Left colon (tissue), 2 donors: ENCODE data around the gene UBE2R2. TPM values are rescaled to one million over a fixed set of nuclear protein-coding genes. Genes with fewer than 3 reads are reported as not detected.
"Not testable (repeated sequence)": the region's sequence is repeated elsewhere in the genome, so short reads cannot be mapped to it uniquely, and the experiment has no call there.

Experiments used
- ATAC-seq: fragments of 200-7000 bp; cut with Tn5 transposase; one replicate; pipeline ENCODE4 v1.9.1; 2020; ENCODE audit warnings: mild to moderate bottlenecking, moderate library complexity
- DNase-seq, 2 donors: peaks; one replicate each; pipeline ENCODE4 v3.0.0-alpha.2; 2020
- intact Hi-C, 2 donors: fragments of 100-400 bp; cut with DNase I in 1 of 2; cut with micrococcal nuclease in 1 of 2; formaldehyde crosslinking; loops; one replicate each; pipeline versions ENCODE4 v1.11.2 to v1.14.0; 2022; cut with DNase I, micrococcal nuclease
- long read RNA-seq: library from polyadenylated mRNA; unstranded; transcript quantifications from one replicate; pipeline ENCODE4 v2.0.0, GENCODE V29; 2021
- total RNA-seq, 2 donors: library from RNA; stranded (reverse); fragmentation: NEBNext Ultra II Directional; extraction: Animal tissue kit (Norgen Biotek cat#: 25700); gene quantifications; one replicate each; pipeline ENCODE4 v1.2.1, GENCODE V29; 2021
- donor health status: DM: no; HTN: no; CAD: no.
- donor health status: DM: yes; HTN: yes; CAD: no.

UBE2R2 gene, protein sequence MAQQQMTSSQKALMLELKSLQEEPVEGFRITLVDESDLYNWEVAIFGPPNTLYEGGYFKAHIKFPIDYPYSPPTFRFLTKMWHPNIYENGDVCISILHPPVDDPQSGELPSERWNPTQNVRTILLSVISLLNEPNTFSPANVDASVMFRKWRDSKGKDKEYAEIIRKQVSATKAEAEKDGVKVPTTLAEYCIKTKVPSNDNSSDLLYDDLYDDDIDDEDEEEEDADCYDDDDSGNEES
- total RNA-seq = 10 to 100 TPM; 34.1 to 40.8 TPM
- long read RNA-seq, full-length matches to known transcripts = 70 of 92 reads
- long read RNA-seq, partial matches to known transcripts = 4 of 92 reads
- long read RNA-seq, other reads (novel, unspliced or antisense) = 18 of 92 reads

GRCh38 chr9:33816327-33817252 is at the start of gene UBE2R2:
Gene UBE2R2, plus strand, starts transcription at chr9:33817160. Its CDS starts 598 bp downstream, at chr9:33817758.
- intact Hi-C loops = no loop called here
- ATAC-seq (peak; percentile 82), DNase-seq (peak; percentile 92 to 94)

GRCh38 chr9:33770156-33770880 is 46.6 kb upstream of the UBE2R2 start:
- DNase-seq, intact Hi-C loops: not testable (repeated sequence)
- peak; percentile 62 for ATAC-seq

DNA sequence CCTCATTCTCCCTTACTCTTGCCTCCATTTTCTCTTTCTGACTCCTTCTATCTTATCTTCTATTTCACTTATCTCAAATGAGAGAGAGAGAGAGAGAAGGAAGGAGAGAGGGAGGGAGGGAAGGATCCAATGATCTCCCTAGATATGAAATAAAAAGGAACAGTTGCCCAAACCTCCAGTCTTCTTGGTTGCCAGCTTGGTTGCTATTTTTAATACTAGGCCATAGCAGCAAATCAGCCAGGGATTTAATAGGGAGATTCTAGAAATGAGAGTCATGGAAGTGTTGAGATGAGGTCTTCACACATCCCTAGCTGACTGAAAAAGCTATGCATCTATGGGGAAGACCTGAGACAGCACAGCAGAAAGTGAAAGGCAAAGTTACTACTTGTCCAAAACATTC is 43.8 kb upstream of the UBE2R2 start:
- DNase-seq, ATAC-seq, intact Hi-C loops: not testable (repeated sequence)

GRCh38 chr9:33774074-33774659 is 42.8 kb upstream of the UBE2R2 start:
- ATAC-seq = peak; percentile 62
- DNase-seq, intact Hi-C loops: not testable (repeated sequence)

- DNase-seq = no peak
- intact Hi-C loops = no loop called here
- no peak for ATAC-seq
These were observed 40.4 kb upstream of the UBE2R2 start for GRCh38 chr9:33776578-33776977.

GRCh38 chr9:33778700-33779351 is 38.1 kb upstream of the UBE2R2 start:
- ATAC-seq (peak; percentile 73), DNase-seq (peak in 1 of 2 donors; percentile 32)
- intact Hi-C loops = no loop called here

GRCh38 chr9:33780276-33780675 is 36.7 kb upstream of the UBE2R2 start:
- no peak for ATAC-seq
- intact Hi-C loops = no loop called here
- no peak for DNase-seq

DNA sequence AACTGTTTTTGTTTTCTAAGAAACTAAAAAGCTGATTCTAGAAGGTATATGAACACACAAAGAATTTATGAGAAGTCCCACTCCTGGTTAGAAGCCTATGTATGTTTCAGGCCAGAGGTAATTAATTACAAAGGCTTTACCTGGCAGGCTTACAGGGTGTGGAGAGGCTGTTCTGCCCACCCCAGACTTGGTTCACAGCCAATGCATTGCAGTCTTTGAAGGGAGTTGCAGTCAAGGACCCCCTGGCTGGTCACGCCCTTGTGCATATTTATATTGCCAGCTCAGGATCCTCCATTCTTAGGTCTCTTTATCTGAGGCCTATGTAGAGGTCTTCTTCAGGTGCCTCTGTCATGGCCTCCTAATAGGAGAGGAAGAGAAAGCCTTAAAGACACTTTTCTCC is 35.2 kb upstream of the UBE2R2 start:
- DNase-seq (no peak), ATAC-seq (no peak)
- intact Hi-C loops = no loop called here

DNA sequence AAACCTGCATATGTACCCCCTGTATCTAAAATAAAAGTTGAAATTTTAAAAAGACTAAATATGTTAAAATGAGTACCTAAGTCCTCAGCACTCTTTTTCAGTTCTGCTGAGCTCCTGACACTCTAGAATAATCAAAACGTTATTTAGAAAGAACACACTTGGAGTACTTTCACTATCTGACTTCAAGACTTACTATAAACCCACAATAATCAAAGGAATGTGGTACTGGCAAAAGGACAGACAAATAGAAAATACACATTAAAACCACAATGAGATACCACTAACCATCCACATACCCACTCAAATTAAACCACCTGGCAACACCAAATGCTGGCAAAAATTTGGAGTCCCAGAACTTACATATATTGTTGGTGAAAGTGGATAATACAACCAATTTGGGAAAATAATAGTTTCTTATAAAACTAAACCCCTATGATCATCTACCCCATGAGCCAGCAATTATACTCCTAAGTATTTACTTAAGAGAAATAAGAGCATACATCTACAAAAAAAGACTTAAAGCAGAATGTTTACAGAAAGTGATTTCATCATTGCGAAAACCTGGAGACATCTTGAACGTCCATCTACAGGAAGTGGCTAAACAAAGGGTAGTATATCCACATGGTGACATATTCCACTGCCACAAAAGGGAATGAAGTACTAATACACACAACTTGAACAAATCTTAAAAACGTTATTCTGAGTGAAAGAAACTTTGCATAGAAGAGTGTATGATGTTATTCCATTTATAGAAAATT is 34.4 kb upstream of the UBE2R2 start:
- no peak for DNase-seq
- intact Hi-C loops = no loop called here
- no peak for ATAC-seq

DNA sequence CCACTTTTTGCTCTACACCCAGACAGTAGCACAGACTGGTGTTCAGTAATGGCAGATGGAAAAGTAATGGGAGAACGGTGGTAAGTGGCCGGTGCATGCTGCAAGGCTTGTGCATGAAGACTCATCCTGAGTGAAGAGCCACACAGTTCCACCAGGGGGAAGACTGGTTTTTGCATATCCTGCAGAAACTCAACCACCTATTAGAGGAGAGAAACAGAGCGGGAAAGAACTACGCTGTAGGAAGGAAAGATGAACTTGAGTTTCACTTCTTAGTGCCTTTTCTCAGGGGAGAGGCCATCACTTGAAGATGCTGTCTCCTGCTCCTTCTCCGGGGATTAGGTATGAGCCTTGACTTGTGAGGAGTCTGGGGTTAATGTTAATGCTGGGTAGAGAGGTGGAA is 31.0 kb upstream of the UBE2R2 start:
- DNase-seq (no peak), ATAC-seq (peak; percentile 24)
- intact Hi-C loops = no loop called here

DNA sequence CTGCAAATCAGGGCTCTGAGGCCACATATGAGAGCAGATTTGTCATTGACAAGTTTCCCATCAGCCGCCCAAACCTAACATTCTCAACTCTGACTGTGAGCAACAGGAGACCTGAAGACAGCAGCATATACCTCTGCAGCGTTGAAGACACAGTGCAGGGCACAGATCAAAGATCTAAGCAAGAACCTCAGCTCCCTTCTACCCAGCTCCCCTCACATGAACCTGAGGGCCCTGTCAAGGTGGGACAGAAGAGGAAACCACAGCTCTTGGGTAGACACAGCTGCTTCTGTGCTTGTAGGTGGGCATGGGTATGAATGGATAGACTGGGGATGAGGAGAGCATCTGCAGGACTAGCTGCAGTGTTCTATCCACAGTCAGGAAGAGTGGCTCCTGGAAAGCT is 30.3 kb upstream of the UBE2R2 start:
- DNase-seq = no peak
- intact Hi-C loops = no loop called here
- ATAC-seq = no peak

DNA sequence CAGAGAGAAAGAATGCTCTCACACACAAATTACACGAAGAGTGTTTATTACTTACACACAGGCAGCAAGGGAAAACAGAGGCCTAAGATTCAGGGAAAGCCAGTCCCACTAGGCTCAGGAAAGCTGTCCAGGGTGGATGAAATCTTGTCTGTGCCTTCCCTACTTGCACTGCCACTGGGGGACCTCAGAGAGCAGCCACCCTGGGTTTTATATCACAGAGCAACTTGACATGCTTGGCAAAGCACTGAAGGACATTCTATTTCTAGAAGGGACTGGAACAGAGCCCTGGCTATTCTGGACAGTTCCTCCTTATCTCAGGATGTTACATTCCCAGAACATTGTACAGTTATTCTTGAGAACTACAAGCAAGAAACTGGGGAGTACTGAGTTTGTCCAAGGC is 29.1 kb upstream of the UBE2R2 start:
- ATAC-seq = no peak
- intact Hi-C loops = no loop called here
- no peak for DNase-seq

DNA sequence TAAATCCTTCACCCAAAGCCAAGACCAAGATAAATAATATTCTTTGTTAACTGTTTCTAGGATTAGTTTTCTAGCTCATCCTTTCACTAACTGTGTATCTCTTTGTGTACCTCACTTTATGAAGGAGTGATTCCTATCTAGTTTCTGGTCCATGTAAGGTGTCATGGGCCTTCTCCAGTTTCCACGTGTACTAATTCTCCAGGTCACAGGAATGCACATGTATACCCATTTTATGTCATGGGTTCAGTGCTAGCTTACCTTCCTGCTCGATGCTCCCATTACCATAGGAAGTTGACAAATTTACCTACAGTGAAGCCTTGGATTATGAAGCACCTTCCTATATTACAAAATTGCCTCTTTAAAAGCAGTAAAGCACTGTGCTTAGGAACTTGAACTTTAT is 27.5 kb upstream of the UBE2R2 start:
- intact Hi-C loops, DNase-seq, ATAC-seq: not testable (repeated sequence)

GRCh38 chr9:33791117-33791516 is 25.8 kb upstream of the UBE2R2 start:
- peak in 1 of 2 donors; percentile 64 for DNase-seq
- intact Hi-C loops = no loop called here
- peak; percentile 65 for ATAC-seq

DNA sequence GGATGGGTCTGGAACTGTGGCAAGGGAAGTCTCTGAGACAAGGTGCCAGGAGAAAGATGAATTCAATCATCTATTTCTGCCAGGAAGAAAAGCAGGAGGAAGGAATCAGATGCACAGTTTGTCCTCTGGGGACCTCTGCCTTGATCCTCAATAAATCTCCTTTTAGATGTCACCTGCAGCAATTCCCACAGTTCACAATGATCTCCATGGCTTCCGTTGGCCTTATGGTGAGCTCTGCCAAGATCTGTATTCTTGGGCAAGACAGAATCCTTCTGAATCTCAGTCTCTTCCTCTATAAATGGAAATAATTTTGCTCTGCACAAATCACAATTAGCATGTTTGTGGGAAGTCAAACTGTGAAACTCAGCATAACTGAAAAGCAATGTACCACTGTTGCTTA is 23.5 kb upstream of the UBE2R2 start:
- intact Hi-C loops, DNase-seq, ATAC-seq: not testable (repeated sequence)

DNA sequence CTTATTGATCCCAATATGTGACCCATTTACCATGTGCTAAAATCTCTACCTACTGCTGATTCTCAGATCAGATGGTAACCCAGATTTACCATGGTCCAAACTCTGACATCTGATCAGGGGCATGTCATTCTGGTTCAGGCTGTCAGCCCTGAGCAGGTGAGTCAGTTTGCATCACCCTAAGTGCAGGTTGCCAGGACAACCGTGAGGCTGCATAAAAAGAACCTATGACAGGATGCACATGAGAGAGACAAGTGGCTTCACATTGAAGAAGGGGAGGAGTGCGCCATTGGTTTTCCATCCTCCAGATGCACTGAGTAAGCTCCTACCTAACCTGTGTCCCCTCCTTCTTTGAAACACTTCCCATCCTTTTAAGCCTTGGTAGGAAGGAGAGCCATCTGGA is 22.4 kb upstream of the UBE2R2 start:
- intact Hi-C loops = no loop called here
- DNase-seq (no peak), ATAC-seq (no peak)

GRCh38 chr9:33795281-33795680 is 21.7 kb upstream of the UBE2R2 start, which contains the start of gene PRSS3:
Gene PRSS3, plus strand, starts transcription at chr9:33795561. Its CDS starts 13 bp downstream, at chr9:33795574.
- ATAC-seq (peak; percentile 28), DNase-seq (no peak)
- intact Hi-C loops = no loop called here
